Smooth muscle cell (in vitro differentiated cells): ENCODE data around the gene OPTC. TPM values are rescaled to one million over a fixed set of nuclear protein-coding genes. Genes with fewer than 3 reads are reported as not detected.
"Not testable (repeated sequence)": the region's sequence is repeated elsewhere in the genome, so short reads cannot be mapped to it uniquely, and the experiment has no call there.

Experiments used
- DNase-seq: peaks from one replicate; lab custom pipeline; 2025; ENCODE audit not compliant: unreplicated experiment; lab: John Stamatoyannopoulos, UW
- H2AFZ ChIP-seq: fragments of 200-600 bp; sonication (generic); 2 replicates; pipeline ENCODE4 v1.6.0; 2016; ENCODE audit warnings: antibody characterized with exemption, low read depth, mild to moderate bottlenecking
- H3F3A ChIP-seq: fragments of 200-600 bp; sonication (generic); 2 replicates; pipeline ENCODE4 v1.6.0; 2017; ENCODE audit warnings: antibody characterized with exemption, low read depth
- H3K27ac ChIP-seq: fragments of 200-600 bp; sonication (generic); 2 replicates; pipeline ENCODE4 v1.5.1; 2016; ENCODE audit warnings: low read depth, mild to moderate bottlenecking
- H3K27me3 ChIP-seq: fragments of 200-600 bp; sonication (generic); 2 replicates; pipeline ENCODE4 v1.6.1; 2016; ENCODE audit warnings: low read depth, mild to moderate bottlenecking
- H3K36me3 ChIP-seq: fragments of 200-600 bp; sonication (generic); 2 replicates; pipeline ENCODE4 v1.5.1; 2016; ENCODE audit warnings: low read depth
- H3K4me1 ChIP-seq: fragments of 200-600 bp; sonication (generic); 2 replicates; pipeline ENCODE4 v1.5.1; 2016; ENCODE audit warnings: low read depth
- H3K4me2 ChIP-seq: fragments of 200-600 bp; sonication (generic); 2 replicates; pipeline ENCODE4 v1.6.0; 2016; ENCODE audit warnings: mild to moderate bottlenecking
- H3K4me3 ChIP-seq: fragments of 200-600 bp; sonication (generic); 2 replicates; pipeline ENCODE4 v1.5.1; 2016; ENCODE audit warnings: mild to moderate bottlenecking
- H3K79me2 ChIP-seq: fragments of 200-600 bp; sonication (generic); 2 replicates; pipeline ENCODE4 v1.6.0; 2016; ENCODE audit warnings: low read depth, mild to moderate bottlenecking
- H3K9ac ChIP-seq: fragments of 200-600 bp; sonication (generic); 2 replicates; pipeline ENCODE4 v1.6.0; 2016; ENCODE audit warnings: low read depth
- H3K9me3 ChIP-seq: fragments of 200-600 bp; sonication (generic); replicated peaks from 2 replicates; pipeline ENCODE4 v1.5.1; 2016; ENCODE audit warnings: low read depth
- H4K20me1 ChIP-seq: fragments of 200-600 bp; sonication (generic); 2 replicates; pipeline ENCODE4 v1.6.0; 2016; ENCODE audit warnings: low read depth
- CTCF ChIP-seq: fragments of 200-600 bp; sonication (generic); IDR thresholded peaks from 2 replicates; pipeline ENCODE4 v1.5.1; 2017; ENCODE audit warnings: borderline replicate concordance, mild to moderate bottlenecking, antibody characterized with exemption; ENCODE audit not compliant: insufficient read depth, poor library complexity, severe bottlenecking
- WGBS: methylation state at CpG from one replicate; pipeline ENCODE4 v1.1.7; 2016; ENCODE audit warnings: low lambda C conversion rate; 5-methylcytosine and 5-hydroxymethylcytosine counted together
- polyA plus RNA-seq: library from polyadenylated mRNA; unstranded; fragments of >200 nt; fragmentation: Nextera tagmentation; extraction: Ambion mirVana; gene quantifications from 2 replicates; pipeline ENCODE4 v1.2.1, GENCODE V29; 2016
- total RNA-seq: library from RNA; depleted of rRNA; stranded (reverse); fragments of >200 nt; gene quantifications from 2 replicates; pipeline ENCODE4 v1.2.3, GENCODE V29; 2014

OPTC gene
- total and polyA plus RNA-seq, 2 experiments from 2014 or later, result 0.46 TPM; not detected in 1

DNA sequence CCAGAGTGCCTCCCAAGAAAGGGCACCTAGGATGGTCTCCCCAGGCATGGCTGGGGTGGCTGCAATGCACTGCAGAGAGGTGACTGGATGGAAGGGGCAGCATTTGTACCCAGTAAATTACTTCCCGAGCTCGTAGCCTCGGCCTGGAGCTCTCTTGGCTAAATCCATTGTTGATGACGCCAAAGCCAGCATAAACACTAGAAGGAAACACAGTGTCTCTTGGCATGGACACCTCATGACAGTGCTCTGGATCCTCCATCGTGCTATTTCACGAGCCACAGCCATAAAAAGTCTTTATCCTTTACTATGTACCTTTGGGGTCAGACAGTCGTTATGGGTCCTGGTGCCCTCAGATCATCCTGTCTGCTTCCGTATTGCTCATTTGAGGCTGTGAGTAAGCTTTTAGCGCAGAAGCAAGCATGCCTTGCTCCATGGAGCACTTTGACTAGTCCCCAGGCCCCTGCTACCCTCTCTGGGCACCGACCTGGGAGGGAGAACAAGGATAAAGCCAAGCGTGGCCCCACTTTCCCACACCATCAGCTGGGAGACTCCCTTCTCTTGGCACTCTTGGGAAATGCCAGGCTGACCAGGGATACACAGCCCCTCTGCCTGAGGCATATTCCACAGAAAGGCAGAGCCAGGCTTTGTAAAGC, 28.7 kb upstream of the OPTC start:
- Histone ChIP-seq H3K27ac (peak overlapping the region; percentile 29), H3K36me3 (no peaks in the 10 kb centered on the region), H3K4me2 (no peak overlapping the region), H4K20me1 (no peaks in the 10 kb centered on the region), H3K79me2 (no peaks in the 10 kb centered on the region), H3K27me3 (no peaks in the 10 kb centered on the region), H3K4me1 (peaks cover 8% of the 10 kb centered on the region), H2AFZ (no peak overlapping the region), H3K9me3 (no peaks in the 10 kb centered on the region), H3K9ac (no peak overlapping the region), H3K4me3 (no peak overlapping the region), H3F3A (peaks cover 12% of the 10 kb centered on the region)
- DNase-seq, result no peak
- TF ChIP-seq CTCF, result no peak
- 72% methylated on average over 11 of the region's 11 CpGs for WGBS

DNA sequence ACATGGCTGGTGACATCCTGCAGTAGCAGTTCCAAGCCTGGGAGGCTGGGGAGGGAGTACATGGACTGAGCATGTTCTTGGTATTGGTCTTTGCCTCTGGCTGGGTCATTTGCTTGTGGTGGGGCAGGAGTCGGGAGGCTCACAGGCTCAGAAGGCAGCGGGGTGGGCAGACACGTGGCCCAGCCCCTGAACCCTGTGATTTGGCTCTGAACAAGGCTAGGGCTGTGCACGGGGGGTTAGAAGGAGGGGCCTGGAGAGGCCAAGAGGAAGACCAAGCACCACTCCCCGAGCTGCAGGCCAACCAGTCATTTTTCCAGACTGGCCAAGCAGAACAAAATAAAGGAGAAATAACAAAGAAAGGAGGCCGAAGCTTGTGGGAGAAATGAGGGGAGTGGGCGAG, 28.0 kb upstream of the OPTC start:
- Histone ChIP-seq H3K27ac (peak overlapping the region; percentile 29), H2AFZ (no peak overlapping the region), H3K9me3 (no peaks in the 10 kb centered on the region), H3K4me3 (no peak overlapping the region), H3K79me2 (no peaks in the 10 kb centered on the region), H3K9ac (no peak overlapping the region), H3K36me3 (no peaks in the 10 kb centered on the region), H4K20me1 (no peaks in the 10 kb centered on the region), H3F3A (peaks cover 12% of the 10 kb centered on the region), H3K27me3 (no peaks in the 10 kb centered on the region), H3K4me1 (peaks cover 8% of the 10 kb centered on the region), H3K4me2 (no peak overlapping the region)
- WGBS, result 31% methylated on average over 7 of the region's 7 CpGs
- no peak for TF ChIP-seq CTCF
- no peak for DNase-seq

DNA sequence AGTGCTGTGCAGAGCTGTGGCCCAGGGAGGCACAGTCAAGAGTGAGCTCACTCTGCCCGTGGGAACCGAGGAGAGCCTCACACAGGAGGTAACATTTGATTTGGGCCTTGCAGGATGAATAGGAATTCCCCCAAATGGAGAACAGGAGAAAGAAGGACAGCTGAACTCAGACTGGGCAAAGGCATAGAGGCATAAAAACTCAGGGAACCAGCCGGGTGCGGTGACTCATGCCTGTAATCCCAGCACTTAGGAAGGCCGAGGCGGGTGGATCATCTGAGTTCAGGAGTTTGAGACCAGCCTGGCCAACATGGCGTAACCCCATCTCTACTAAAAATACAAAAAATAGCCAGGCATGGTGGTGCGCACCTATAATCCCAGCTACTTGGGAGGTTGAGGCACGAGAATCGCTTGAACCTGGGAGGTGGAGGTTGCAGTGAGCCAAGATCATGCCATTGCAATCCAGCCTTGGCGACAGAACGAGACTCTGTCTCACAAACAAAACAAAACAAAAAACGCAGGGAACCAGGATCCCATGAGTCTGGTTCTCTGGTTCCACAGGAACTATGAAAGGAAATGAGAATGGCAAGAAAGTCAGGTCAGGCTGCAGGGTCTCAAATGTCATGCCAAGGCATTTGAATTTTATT, 26.9 kb upstream of the OPTC start:
- H3K36me3 ChIP-seq, H3K79me2 ChIP-seq, H3K27me3 ChIP-seq, H3K4me3 ChIP-seq, H2AFZ ChIP-seq, H3K4me1 ChIP-seq, H3K9me3 ChIP-seq, H3K4me2 ChIP-seq, H4K20me1 ChIP-seq, H3K9ac ChIP-seq, DNase-seq: not testable (repeated sequence)
- 59% methylated on average over 13 of the region's 13 CpGs for WGBS
- H3F3A ChIP-seq, result peaks cover 12% of the 10 kb centered on the region
- H3K27ac ChIP-seq, result peak overlapping the region; percentile 29

DNA sequence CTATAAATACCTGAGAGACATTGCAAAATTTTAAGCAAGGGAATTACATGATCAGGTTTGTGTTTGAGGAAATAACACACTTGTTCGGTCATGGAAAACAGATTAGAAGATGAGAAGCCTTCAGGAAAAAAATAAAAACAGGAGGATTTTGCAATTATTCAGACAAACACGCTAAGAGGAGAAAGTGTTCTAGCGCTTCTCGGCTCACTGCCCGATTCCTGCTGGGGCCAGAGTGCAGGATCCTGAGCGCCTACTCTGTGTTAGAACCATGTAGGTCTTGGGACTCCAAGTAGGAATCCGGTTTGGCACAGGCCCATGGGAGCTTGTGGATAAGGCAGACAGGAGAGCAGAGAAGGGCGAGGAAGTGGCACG, 26.4 kb upstream of the OPTC start:
- Histone ChIP-seq H3K4me1 (peaks cover 8% of the 10 kb centered on the region), H2AFZ (no peak overlapping the region), H3K9ac (no peak overlapping the region), H3F3A (peaks cover 12% of the 10 kb centered on the region), H3K4me2 (no peak overlapping the region), H3K9me3 (no peaks in the 10 kb centered on the region), H3K79me2 (no peaks in the 10 kb centered on the region), H3K36me3 (no peaks in the 10 kb centered on the region), H3K27me3 (no peaks in the 10 kb centered on the region), H3K4me3 (no peak overlapping the region), H4K20me1 (no peaks in the 10 kb centered on the region), H3K27ac (peak overlapping the region; percentile 29)
- DNase-seq, result no peak
- TF ChIP-seq CTCF, result no peak
- WGBS, result 76% methylated on average over 9 of the region's 9 CpGs
